ENCODE data around the gene MCUR1.
"Not testable (repeated sequence)": the region's sequence is repeated elsewhere in the genome, so short reads cannot be mapped to it uniquely, and the experiment has no call there.

Gene MCUR1

GRCh38 chr6:13775466-13775865, 38.9 kb downstream of the MCUR1 start:
- DNase-seq: not testable (repeated sequence)

- not testable (repeated sequence) for DNase-seq
Observed at GRCh38 chr6:13772358-13773030, 41.9 kb downstream of the MCUR1 start.

GRCh38 chr6:13769655-13770053, 44.7 kb downstream of the MCUR1 start:
- no peak for DNase-seq

GRCh38 chr6:13769034-13769654, 45.2 kb downstream of the MCUR1 start:
- DNase-seq: no peak

GRCh38 chr6:13767121-13767808, 47.1 kb downstream of the MCUR1 start:
- DNase-seq: peak; percentile 31

- no peak for DNase-seq
Observed at GRCh38 chr6:13766201-13766634, 48.1 kb downstream of the MCUR1 start.

GRCh38 chr6:13765570-13765969, 48.8 kb downstream of the MCUR1 start:
- DNase-seq: no peak

GRCh38 chr6:13764996-13765395, 49.4 kb downstream of the MCUR1 start:
- DNase-seq: no peak

GRCh38 chr6:13763740-13764381, 50.5 kb downstream of the MCUR1 start:
- DNase-seq: no peak

GRCh38 chr6:13762611-13763441, 51.5 kb downstream of the MCUR1 start:
- DNase-seq: no peak

- no peak for DNase-seq
Observed at GRCh38 chr6:13761361-13762036, 52.9 kb downstream of the MCUR1 start.

- DNase-seq: no peak
Observed at GRCh38 chr6:13760307-13761304, 53.8 kb downstream of the MCUR1 start.

- no peak for DNase-seq
Observed at GRCh38 chr6:13759025-13759424, 55.3 kb downstream of the MCUR1 start.

- no peak for DNase-seq
Observed at GRCh38 chr6:13754644-13755043, 59.7 kb downstream of the MCUR1 start.

- no peak for DNase-seq
Observed at GRCh38 chr6:13743736-13744127, 70.6 kb downstream of the MCUR1 start.

- DNase-seq: no peak
Observed at GRCh38 chr6:13742961-13743735, 71.2 kb downstream of the MCUR1 start.

GRCh38 chr6:13741365-13741764, 73.0 kb downstream of the MCUR1 start:
- no peak for DNase-seq

All from activated CD4-positive, alpha-beta T cell treated with anti-CD3 and anti-CD28 coated beads for 1 hour (primary cell).